GM19438 (cell line): ENCODE results near the gene MANSC4.
"Not testable (repeated sequence)": the region's sequence is repeated elsewhere in the genome, so short reads cannot be mapped to it uniquely, and the experiment has no call there.

Experiments
- ATAC-seq: cut with Tn5 transposase; IDR thresholded peaks from one replicate; pipeline ENCODE4 v1.9.1; 2021; ENCODE audit warnings: low read depth; ENCODE audit not compliant: unreplicated experiment

MANSC4 gene

GRCh38 chr12:27762757-27763156, 17.3 kb downstream of the MANSC4 start:
- no peak for ATAC-seq

DNA sequence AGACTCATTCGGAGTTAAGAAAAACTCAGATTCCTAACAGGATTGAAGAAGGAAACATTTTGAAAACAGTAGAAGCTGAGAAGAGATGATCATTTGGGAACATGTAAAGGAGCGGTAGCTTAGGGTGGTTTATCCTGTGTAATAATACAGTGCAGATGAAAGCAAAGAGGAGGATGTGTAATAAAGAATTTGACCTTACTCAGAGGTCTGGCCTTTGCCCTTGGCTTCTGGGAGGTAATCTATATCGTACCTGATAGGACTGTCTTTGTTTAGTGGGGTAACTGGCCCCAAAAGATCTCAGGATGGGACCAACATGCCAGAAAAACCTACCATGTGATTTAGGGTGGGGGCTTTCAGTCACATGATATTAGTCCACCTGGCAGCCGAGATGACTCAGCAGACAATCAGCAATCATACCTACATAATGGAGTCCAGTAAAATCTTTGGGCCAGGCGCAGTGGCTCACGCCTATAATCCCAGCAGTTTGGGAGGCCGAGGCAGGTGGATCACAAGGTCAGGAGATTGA, 23.3 kb downstream of the MANSC4 start:
- no peak for ATAC-seq

GRCh38 chr12:27754795-27755194, 25.2 kb downstream of the MANSC4 start:
- no peak for ATAC-seq

GRCh38 chr12:27751386-27752047, 28.5 kb downstream of the MANSC4 start:
- ATAC-seq = no peak

- no peak for ATAC-seq
These were observed 32.8 kb downstream of the MANSC4 start for GRCh38 chr12:27747111-27747820.

GRCh38 chr12:27745734-27746133, 34.3 kb downstream of the MANSC4 start:
- not testable (repeated sequence) for ATAC-seq

DNA sequence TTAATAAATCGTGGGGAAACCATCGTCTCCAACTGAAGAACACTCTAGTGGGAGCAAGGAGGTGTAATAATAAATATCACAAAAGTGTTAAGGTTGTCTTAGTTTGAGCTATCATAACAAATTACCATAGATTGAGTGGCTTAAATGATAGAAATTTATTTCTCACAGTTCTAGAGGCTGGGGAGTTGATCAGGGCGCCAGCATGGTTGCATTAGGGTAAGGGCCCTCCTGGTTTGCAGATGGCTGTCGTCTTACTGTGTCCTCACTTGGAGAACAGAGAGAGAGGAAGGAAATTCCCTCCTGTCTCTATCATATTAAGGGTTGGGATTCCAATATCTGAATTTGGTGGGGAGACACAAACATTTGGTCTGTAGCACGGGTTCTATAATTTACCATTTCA, 36.4 kb downstream of the MANSC4 start:
- ATAC-seq = no peak

- ATAC-seq = not testable (repeated sequence)
These were observed 45.7 kb downstream of the MANSC4 start for GRCh38 chr12:27734321-27734720.

GRCh38 chr12:27733791-27734190, 46.2 kb downstream of the MANSC4 start:
- no peak for ATAC-seq

DNA sequence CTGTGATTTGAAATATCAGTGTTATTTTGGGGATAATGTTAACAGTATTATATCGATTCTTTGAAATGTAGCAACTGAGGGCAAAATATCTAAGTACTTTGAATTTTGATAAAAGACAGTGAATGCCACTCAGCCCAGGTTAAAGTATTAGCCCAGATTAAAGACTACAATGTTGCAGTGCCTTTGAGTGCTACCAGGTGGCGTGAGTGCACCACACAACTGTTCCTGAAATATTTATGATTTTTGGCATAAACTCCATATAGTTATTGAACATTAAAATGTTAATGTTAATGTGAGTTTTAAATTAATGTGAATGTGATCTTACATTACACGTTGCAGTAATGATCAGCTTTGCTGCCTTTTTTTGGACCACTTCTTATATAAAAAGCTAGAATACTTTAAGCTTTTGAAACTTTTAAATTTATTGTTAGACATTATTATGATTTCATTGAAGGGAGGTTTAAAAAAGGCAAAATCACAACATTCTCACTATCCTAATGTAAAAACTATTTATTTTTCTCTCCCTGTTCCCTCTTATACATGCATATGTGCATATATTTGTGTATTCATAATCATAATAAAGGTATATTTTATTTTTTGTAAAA, 46.9 kb downstream of the MANSC4 start:
- peak; percentile 70 for ATAC-seq

DNA sequence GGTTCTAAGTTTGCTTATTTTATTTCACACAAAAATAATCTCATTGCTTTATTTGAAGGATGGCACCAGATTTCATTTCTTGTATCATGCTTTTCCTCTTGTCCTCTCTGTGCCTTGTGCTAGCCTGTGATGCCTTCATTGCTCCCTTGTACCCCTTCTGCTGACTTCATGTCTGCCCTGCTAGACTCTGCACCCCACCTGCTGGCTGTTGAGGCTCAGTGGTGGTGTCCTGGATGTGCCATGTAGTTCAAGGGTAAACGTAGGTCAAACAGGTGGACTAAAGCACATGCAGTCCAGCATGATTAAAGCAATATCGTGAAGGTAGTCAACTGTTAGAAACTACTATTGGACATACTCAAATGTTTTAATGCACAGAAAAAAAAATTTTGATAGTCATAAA, 47.8 kb downstream of the MANSC4 start:
- ATAC-seq = no peak

DNA sequence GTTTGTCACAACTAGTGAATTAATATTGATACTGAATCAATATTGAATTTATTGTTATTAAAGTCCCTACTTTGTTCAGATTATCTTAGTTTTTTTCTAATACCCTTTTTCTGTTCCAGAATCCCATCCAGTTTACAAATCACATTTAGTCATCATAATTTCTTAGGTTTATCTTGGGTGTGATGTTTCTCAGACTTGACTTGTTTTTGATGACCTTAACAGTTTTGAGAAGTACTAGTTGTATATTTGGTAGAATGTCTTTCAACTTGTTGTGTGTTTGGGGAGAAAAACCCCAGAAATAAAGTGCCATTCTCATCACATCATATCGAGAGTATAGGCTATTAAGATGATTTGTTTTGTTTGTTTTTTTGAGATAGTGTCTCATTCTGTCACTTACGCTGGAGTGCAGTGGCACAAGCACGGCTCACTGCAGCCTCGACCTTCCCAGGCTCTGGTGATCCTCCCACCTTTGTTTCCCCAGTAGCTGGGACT, 49.9 kb downstream of the MANSC4 start:
- no peak for ATAC-seq

DNA sequence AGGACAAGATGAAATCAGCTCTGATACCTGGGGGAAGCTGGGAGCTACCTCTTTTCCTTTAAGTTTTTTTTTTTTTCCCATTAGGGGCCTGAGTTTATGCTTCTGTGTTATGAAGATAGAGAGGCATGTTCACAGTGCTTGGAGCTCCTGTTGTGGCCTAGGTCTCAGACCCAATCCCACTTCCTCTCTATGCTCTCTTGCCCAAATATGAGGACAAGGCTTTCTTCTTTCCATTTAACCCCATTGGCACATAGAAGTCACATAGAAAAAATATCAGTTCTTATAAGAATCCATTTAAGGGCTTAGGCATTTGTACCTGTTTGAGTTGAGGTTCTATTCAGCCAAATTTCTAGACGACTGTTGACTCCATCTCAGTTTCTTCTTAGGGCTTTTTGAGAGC, 56.8 kb downstream of the MANSC4 start:
- no peak for ATAC-seq
